Measurements from ENCODE around the gene EARS2.

DNA sequence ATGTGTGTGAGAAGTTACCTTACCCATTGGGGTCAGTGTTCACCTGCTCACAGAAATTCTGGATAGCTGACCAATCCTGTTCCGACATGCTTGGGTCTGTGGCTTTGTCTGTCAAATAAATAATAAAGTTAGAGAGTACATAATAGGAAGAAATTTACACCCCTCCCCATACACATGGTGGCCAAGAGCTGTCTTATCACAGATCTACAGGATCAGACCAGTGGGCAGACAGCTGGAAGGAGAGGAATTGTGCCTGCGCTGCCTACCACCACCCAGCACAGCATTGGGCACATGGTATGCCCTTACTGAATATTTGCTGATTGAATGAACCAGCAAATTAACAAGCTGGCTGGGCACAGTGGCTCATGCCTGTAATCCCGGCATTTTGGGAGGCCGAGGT lies 61.5 kb downstream of the EARS2 start:
- TF ChIP-seq, protein P1, sequence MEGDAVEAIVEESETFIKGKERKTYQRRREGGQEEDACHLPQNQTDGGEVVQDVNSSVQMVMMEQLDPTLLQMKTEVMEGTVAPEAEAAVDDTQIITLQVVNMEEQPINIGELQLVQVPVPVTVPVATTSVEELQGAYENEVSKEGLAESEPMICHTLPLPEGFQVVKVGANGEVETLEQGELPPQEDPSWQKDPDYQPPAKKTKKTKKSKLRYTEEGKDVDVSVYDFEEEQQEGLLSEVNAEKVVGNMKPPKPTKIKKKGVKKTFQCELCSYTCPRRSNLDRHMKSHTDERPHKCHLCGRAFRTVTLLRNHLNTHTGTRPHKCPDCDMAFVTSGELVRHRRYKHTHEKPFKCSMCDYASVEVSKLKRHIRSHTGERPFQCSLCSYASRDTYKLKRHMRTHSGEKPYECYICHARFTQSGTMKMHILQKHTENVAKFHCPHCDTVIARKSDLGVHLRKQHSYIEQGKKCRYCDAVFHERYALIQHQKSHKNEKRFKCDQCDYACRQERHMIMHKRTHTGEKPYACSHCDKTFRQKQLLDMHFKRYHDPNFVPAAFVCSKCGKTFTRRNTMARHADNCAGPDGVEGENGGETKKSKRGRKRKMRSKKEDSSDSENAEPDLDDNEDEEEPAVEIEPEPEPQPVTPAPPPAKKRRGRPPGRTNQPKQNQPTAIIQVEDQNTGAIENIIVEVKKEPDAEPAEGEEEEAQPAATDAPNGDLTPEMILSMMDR (IDR thresholded peaks at IDR 0.05; ENCODE audit: borderline replicate concordance, extremely low read depth, low read length, poor library complexity, severe bottlenecking), result no peak
- no peak for TF ChIP-seq EZH2 (IDR thresholded peaks at IDR 0.05; ENCODE audit: borderline replicate concordance, low read depth, low read length, severe bottlenecking)

Data from DND-41 (cell line).